K562 (cell line): Measurements from ENCODE around the gene MYO5C. TPM values are rescaled to one million over a fixed set of nuclear protein-coding genes. Genes with fewer than 3 reads are reported as not detected.
A peak's percentile ranks its signal among the peaks of the same experiment; 100 is the strongest.

Source experiments
- CCNT2 ChIP-seq: IDR thresholded peaks from 2 replicates; pipeline ENCODE4 v1.6.1; 2011; ENCODE audit warnings: borderline replicate concordance, low read depth, mild to moderate bottlenecking, moderate library complexity, mixed read lengths, low read length; ENCODE audit not compliant: insufficient read length; ENCODE audit errors: extremely low read depth
- CEBPG ChIP-seq, 3 experiments: fragments of 200-800 bp in 1 of 3; sonication (Bioruptor generic) in 1 of 3; sonication (generic) in 1 of 3; formaldehyde crosslinking in 1 of 3; IDR thresholded peaks in 2 of 3; conservative IDR thresholded peaks in 1 of 3; 2 replicates each; pipeline versions ENCODE4 v1.6.1 to v1.8.0; 2016 to 2022; ENCODE audit warnings: missing compliant biosample characterization in 2 of 3, missing genetic modification characterization in 2 of 3, mild to moderate bottlenecking in 1 of 3, missing genetic modification reagents in 1 of 3
- DEAF1 ChIP-seq: fragments of 450-650 bp; formaldehyde crosslinking; IDR thresholded peaks from 2 replicates; pipeline ENCODE4 v1.4.0; 2020; ENCODE audit warnings: mild to moderate bottlenecking, moderate library complexity
- EGR1 ChIP-seq: fragments of 450-650 bp; conservative IDR thresholded peaks from 2 replicates; pipeline ENCODE4 v1.6.1; 2017; ENCODE audit warnings: mild to moderate bottlenecking
- HSF4 ChIP-seq: fragments of 250-450 bp; sonication (Bioruptor Pico); IDR thresholded peaks from 2 replicates; pipeline ENCODE4 v2.1.2; 2022; ENCODE audit warnings: mild to moderate bottlenecking, moderate library complexity, borderline replicate concordance
- NCOA6 ChIP-seq: fragments of 450-650 bp; IDR thresholded peaks from 2 replicates; pipeline ENCODE4 v1.6.1; 2017; ENCODE audit warnings: mild to moderate bottlenecking
- NELFE ChIP-seq: IDR thresholded peaks from 2 replicates; pipeline ENCODE4 v1.6.1; 2011; ENCODE audit warnings: mild to moderate bottlenecking; ENCODE audit not compliant: insufficient read depth, insufficient read length
- NFATC3 ChIP-seq: fragments of 450-650 bp; IDR thresholded peaks from 2 replicates; pipeline ENCODE4 v1.6.1; 2017; ENCODE audit warnings: mild to moderate bottlenecking
- NFE2L1 ChIP-seq: fragments of 450-650 bp; IDR thresholded peaks from 2 replicates; pipeline ENCODE4 v1.6.1; 2016; ENCODE audit warnings: missing genetic modification characterization, low read depth, mild to moderate bottlenecking, missing compliant biosample characterization, moderate library complexity, borderline replicate concordance
- RAD21 ChIP-seq, 2 experiments: fragments of 250-450 bp in 1 of 2; fragments of 450-650 bp in 1 of 2; sonication (Bioruptor Pico) in 1 of 2; formaldehyde crosslinking in 1 of 2; IDR thresholded peaks in 1 of 2; conservative IDR thresholded peaks in 1 of 2; 2 replicates each; pipeline versions ENCODE4 v1.4.0 to v1.8.0; 2020 to 2022; ENCODE audit warnings: mild to moderate bottlenecking in 2 of 2, moderate library complexity in 1 of 2
- RFX5 ChIP-seq: IDR thresholded peaks from 2 replicates; pipeline ENCODE4 v1.6.1; 2011; ENCODE audit warnings: low read depth, mild to moderate bottlenecking, improper control_type of control experiment, low read length
- SNRNP70 ChIP-seq: fragments of 200-400 bp; formaldehyde crosslinking; optimal IDR thresholded peaks from 2 replicates; pipeline ENCODE3; 2017; ENCODE audit warnings: low read depth, low read length
- TARDBP ChIP-seq: fragments of 450-650 bp; IDR thresholded peaks from 2 replicates; pipeline ENCODE4 v1.6.1; 2016
- XRCC3 ChIP-seq: fragments of 450-650 bp; IDR thresholded peaks from 2 replicates; pipeline ENCODE4 v1.6.1; 2017; ENCODE audit warnings: mild to moderate bottlenecking, moderate library complexity
- ZNF354B ChIP-seq: fragments of 250-450 bp; sonication (Bioruptor Pico); IDR thresholded peaks from 2 replicates; pipeline ENCODE4 v1.4.0; 2020
- ZNF79 ChIP-seq: fragments of 250-450 bp; sonication (Bioruptor Pico); IDR thresholded peaks from 2 replicates; pipeline ENCODE4 v1.4.0; 2020; ENCODE audit warnings: low read depth, mild to moderate bottlenecking, moderate library complexity
- polyA plus RNA-seq, 8 experiments: library from polyadenylated mRNA; depleted of rRNA in 4 of 8; stranded (reverse) in 5 of 8; unstranded in 3 of 8; fragments of >200 nt; fragmentation: Nextera tagmentation in 2 of 8; fragmentation: Illumina TruSeq in 1 of 8; extraction: Ambion mirVana in 2 of 8; extraction: Trizol in 1 of 8; gene quantifications; 2 replicates each; pipeline versions ENCODE4 v1.2.1 to v1.2.3, GENCODE V29; 2011 to 2014; ENCODE audit warnings: inconsistent platforms in 1 of 8, missing spikeins in 1 of 8
- total RNA-seq, 7 experiments: library from RNA; depleted of rRNA in 6 of 7; stranded (reverse); fragments of >200 nt in 6 of 7; fragmentation: Illumina TruSeq in 2 of 7; extraction: Trizol in 2 of 7; gene quantifications; 2 replicates each; pipeline versions ENCODE4 v1.2.1 to v1.2.3, GENCODE V29; 2011 to 2021; ENCODE audit warnings: low replicate concordance in 1 of 7
- TF ChIP-seq, protein P1 (sequence below), 2 experiments: fragments of 450-650 bp; formaldehyde crosslinking in 1 of 2; IDR thresholded peaks; 2 replicates each; pipeline versions ENCODE4 v1.4.0 to v1.6.1; 2014 to 2020; ENCODE audit warnings: mild to moderate bottlenecking in 2 of 2, borderline replicate concordance in 1 of 2, low read depth in 1 of 2
- TF ChIP-seq, protein P2 (sequence below): fragments of 450-650 bp; formaldehyde crosslinking; IDR thresholded peaks from 2 replicates; pipeline ENCODE4 v1.4.0; 2020; ENCODE audit warnings: mild to moderate bottlenecking, moderate library complexity

The MYO5C gene
- total and polyA plus RNA-seq, 9 of the 15 experiments (the other 6 are each of a cell fraction or from before 2014, with no cell fraction given), result 0.01 to 0.24 TPM; not detected in 7

GRCh38 chr15:52256366-52256765, 39.2 kb downstream of the MYO5C start (continued):
- TF ChIP-seq, protein P1, sequence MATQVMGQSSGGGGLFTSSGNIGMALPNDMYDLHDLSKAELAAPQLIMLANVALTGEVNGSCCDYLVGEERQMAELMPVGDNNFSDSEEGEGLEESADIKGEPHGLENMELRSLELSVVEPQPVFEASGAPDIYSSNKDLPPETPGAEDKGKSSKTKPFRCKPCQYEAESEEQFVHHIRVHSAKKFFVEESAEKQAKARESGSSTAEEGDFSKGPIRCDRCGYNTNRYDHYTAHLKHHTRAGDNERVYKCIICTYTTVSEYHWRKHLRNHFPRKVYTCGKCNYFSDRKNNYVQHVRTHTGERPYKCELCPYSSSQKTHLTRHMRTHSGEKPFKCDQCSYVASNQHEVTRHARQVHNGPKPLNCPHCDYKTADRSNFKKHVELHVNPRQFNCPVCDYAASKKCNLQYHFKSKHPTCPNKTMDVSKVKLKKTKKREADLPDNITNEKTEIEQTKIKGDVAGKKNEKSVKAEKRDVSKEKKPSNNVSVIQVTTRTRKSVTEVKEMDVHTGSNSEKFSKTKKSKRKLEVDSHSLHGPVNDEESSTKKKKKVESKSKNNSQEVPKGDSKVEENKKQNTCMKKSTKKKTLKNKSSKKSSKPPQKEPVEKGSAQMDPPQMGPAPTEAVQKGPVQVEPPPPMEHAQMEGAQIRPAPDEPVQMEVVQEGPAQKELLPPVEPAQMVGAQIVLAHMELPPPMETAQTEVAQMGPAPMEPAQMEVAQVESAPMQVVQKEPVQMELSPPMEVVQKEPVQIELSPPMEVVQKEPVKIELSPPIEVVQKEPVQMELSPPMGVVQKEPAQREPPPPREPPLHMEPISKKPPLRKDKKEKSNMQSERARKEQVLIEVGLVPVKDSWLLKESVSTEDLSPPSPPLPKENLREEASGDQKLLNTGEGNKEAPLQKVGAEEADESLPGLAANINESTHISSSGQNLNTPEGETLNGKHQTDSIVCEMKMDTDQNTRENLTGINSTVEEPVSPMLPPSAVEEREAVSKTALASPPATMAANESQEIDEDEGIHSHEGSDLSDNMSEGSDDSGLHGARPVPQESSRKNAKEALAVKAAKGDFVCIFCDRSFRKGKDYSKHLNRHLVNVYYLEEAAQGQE (IDR thresholded peaks at IDR 0.05; ENCODE audit: borderline replicate concordance), result peak; percentile 68; the same call in 1 of the 2 replicates
- TF ChIP-seq, protein P1 (CRISPR knock-in tag; IDR thresholded peaks at IDR 0.05; ENCODE audit: low read depth), result no peak
- TF ChIP-seq ZNF79 (CRISPR knock-in tag), result no peak
- no peak for TF ChIP-seq NFATC3
- TF ChIP-seq NFE2L1 (tag), result no peak
- no peak for TF ChIP-seq TARDBP
- no peak for TF ChIP-seq SNRNP70
- no peak for TF ChIP-seq NELFE
- no peak for TF ChIP-seq XRCC3
- no peak for TF ChIP-seq ZNF354B
- TF ChIP-seq RFX5, result no peak
- no peak for TF ChIP-seq NCOA6
- TF ChIP-seq, protein P2, sequence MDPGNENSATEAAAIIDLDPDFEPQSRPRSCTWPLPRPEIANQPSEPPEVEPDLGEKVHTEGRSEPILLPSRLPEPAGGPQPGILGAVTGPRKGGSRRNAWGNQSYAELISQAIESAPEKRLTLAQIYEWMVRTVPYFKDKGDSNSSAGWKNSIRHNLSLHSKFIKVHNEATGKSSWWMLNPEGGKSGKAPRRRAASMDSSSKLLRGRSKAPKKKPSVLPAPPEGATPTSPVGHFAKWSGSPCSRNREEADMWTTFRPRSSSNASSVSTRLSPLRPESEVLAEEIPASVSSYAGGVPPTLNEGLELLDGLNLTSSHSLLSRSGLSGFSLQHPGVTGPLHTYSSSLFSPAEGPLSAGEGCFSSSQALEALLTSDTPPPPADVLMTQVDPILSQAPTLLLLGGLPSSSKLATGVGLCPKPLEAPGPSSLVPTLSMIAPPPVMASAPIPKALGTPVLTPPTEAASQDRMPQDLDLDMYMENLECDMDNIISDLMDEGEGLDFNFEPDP (CRISPR knock-in tag), result no peak
- peak; percentile 74 to 87 for TF ChIP-seq RAD21 (CRISPR knock-in tag; conservative IDR thresholded peaks at IDR 0.05 in 1 of 2, IDR thresholded peaks at IDR 0.05 in 1 of 2)
- no peak for TF ChIP-seq CCNT2
- no peak for TF ChIP-seq EGR1
- peak; percentile 55 for TF ChIP-seq DEAF1 (CRISPR knock-in tag)
- no peak for TF ChIP-seq HSF4 (CRISPR knock-in tag)
- TF ChIP-seq CEBPG (CRISPR knock-in tag; IDR thresholded peaks at IDR 0.05), result no peak
- peak in 1 of 2 experiments; percentile 38; a peak in 1 of 4 replicates for TF ChIP-seq CEBPG (tag; conservative IDR thresholded peaks at IDR 0.05 in 1 of 2, IDR thresholded peaks at IDR 0.05 in 1 of 2)
